ENCODE measurements around the gene ADH4. TPM values are rescaled to one million over a fixed set of nuclear protein-coding genes. Genes with fewer than 3 reads are reported as not detected.

ADH4 gene
- total and polyA plus RNA-seq, 9 of the 15 experiments (the other 6 are each of a cell fraction or from before 2014, with no cell fraction given), result not detected

DNA sequence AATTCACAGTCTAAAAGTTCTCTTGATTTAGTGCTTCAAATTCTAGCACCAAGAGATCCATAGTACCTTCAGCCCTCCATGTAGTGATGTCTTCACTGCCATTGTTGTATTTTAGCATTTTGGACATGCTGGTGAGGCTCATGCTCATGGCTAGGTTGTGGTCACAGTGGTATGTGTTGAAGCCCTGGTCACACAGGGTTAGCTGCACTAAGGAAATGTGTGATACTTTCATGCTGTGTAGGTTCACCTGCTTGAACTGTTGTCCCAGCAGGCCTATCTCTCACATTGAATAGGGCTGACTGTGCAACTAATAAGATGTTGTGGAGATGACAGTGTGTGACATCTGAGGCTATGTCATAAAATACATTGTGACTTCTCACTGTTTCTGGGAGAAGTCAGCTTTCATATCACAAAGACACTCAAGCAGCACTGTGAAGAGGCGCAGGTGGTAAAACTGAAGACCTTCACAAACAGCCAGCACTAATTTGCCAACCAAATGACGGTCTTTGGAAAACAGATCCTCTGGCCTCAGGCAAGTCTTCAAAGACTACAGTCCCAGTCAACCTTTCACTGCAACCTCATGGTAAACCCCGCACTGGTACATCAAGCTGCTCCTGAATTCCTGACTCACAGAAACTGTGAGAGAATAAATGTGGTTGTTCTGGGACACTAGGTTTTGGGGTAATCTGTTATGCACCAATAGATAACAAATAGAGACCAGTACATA lies 17.4 kb upstream of the ADH4 start:
- Histone ChIP-seq H3K36me3 (ENCODE audit: control insufficient read depth, insufficient read depth, low read length) (no peaks in the 10 kb centered on the region), H2AFZ (ENCODE audit: low read depth, low read length) (no peak overlapping the region), H3K79me2 (ENCODE audit: control insufficient read depth, insufficient read depth, low read length) (no peaks in the 10 kb centered on the region), H3K27ac (ENCODE audit: extremely low read depth, low read depth, low read length) (no peak overlapping the region), H3K4me2 (ENCODE audit: insufficient read depth, low read length) (no peak overlapping the region), H3K4me3 (no peak overlapping the region), H3K9me3 (replicated peaks; ENCODE audit: control insufficient read depth, insufficient read depth, low read depth, low read length) (no peaks in the 10 kb centered on the region), H3K9ac (ENCODE audit: insufficient read depth in 1 of 2, low read depth in 2 of 2, low read length in 2 of 2) (no peak overlapping the region), H3K27me3 (ENCODE audit: control insufficient read depth in 2 of 2, insufficient read depth in 2 of 2, low read length in 2 of 2) (no peaks in the 10 kb centered on the region), H3K9me1 (ENCODE audit: control insufficient read depth, insufficient read depth, low read length) (no peaks in the 10 kb centered on the region), H3K4me1 (replicated peaks in 1 of 2; ENCODE audit: control insufficient read depth in 2 of 2, insufficient read depth in 2 of 2, low read length in 2 of 2) (no peaks in the 10 kb centered on the region), H4K20me1 (replicated peaks; ENCODE audit: control insufficient read depth, insufficient read depth, low read length) (no peaks in the 10 kb centered on the region)
- BruUV-seq (replicated peaks), result no TSS peak
- WGBS (ENCODE audit: insufficient coverage, low coverage, missing lambda C conversion rate), result 0% methylated on average over 3 of the region's 3 CpGs
- CTCF ChIA-PET (ENCODE audit: low intra/inter-chr PET ratio), result no interaction called here
- FAIRE-seq (no peak), ATAC-seq (no peak), DNase-seq (ENCODE audit: extremely low read depth in 1 of 4, low spot score in 3 of 4) (no peak)
- TF ChIP-seq GTF2A2 (tag; IDR thresholded peaks at IDR 0.05) (no peak), TRIM28 (IDR thresholded peaks at IDR 0.05) (no peak), ZNF507 (tag; conservative IDR thresholded peaks at IDR 0.05) (no peak), E2F1 (CRISPR knock-in tag; IDR thresholded peaks at IDR 0.05) (no peak), HDAC3 (IDR thresholded peaks at IDR 0.05; ENCODE audit: borderline replicate concordance, partially characterized antibody) (no peak), C11orf30 (IDR thresholded peaks at IDR 0.05; ENCODE audit: low read depth) (no peak), SETDB1 (IDR thresholded peaks at IDR 0.05; ENCODE audit: low read length) (no peak), MTA3 (IDR thresholded peaks at IDR 0.05; ENCODE audit: borderline replicate concordance) (no peak), ZEB2 (IDR thresholded peaks at IDR 0.05) (no peak), CXXC5 (CRISPR knock-in tag; IDR thresholded peaks at IDR 0.05) (no peak), POLR2B (IDR thresholded peaks at IDR 0.05; ENCODE audit: low read depth, partially characterized antibody) (no peak), CAMTA2 (CRISPR knock-in tag; conservative IDR thresholded peaks at IDR 0.05) (no peak), GATAD2A (IDR thresholded peaks at IDR 0.05) (no peak), ZNF785 (CRISPR knock-in tag; IDR thresholded peaks at IDR 0.05) (no peak), HNRNPH1 (optimal IDR thresholded peaks at IDR 0.05; ENCODE audit: low read depth, low read length) (no peak), CHD4 (IDR thresholded peaks at IDR 0.05; ENCODE audit: insufficient read depth, insufficient replicate concordance, low read depth, low read length, poor library complexity, severe bottlenecking) (no peak), SMARCE1 (IDR thresholded peaks at IDR 0.05) (no peak)
- TF ChIP-seq, protein P1, sequence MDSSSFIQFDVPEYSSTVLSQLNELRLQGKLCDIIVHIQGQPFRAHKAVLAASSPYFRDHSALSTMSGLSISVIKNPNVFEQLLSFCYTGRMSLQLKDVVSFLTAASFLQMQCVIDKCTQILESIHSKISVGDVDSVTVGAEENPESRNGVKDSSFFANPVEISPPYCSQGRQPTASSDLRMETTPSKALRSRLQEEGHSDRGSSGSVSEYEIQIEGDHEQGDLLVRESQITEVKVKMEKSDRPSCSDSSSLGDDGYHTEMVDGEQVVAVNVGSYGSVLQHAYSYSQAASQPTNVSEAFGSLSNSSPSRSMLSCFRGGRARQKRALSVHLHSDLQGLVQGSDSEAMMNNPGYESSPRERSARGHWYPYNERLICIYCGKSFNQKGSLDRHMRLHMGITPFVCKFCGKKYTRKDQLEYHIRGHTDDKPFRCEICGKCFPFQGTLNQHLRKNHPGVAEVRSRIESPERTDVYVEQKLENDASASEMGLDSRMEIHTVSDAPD (CRISPR knock-in tag; IDR thresholded peaks at IDR 0.05), result no peak
- in situ Hi-C loops (cut with MboI), result no loop called here
- POLR2A ChIA-PET, result no interaction called here
- intact Hi-C loops (cut with micrococcal nuclease), result no loop called here

Measured in K562 (cell line).